Parathyroid adenoma (tissue), 2 donors: ENCODE results near the gene ZNF81.

Experiments used
- H2AFZ ChIP-seq: fragments of 300-600 bp; sonication (generic); one replicate; pipeline ENCODE4 v1.7.0; 2017; ENCODE audit warnings: antibody characterized with exemption, mild to moderate bottlenecking
- H3K27ac ChIP-seq: fragments of 300-600 bp; sonication (generic); one replicate; pipeline ENCODE4 v1.7.0; 2017
- H3K27me3 ChIP-seq: fragments of 300-600 bp; sonication (generic); one replicate; pipeline ENCODE4 v1.7.0; 2017; ENCODE audit warnings: low read length; ENCODE audit not compliant: control insufficient read depth, insufficient read depth
- H3K36me3 ChIP-seq: fragments of 300-600 bp; sonication (generic); one replicate; pipeline ENCODE4 v1.7.0; 2017; ENCODE audit warnings: low read length; ENCODE audit not compliant: control insufficient read depth, insufficient read depth
- H3K4me1 ChIP-seq: fragments of 300-600 bp; sonication (generic); one replicate; pipeline ENCODE4 v1.7.0; 2017; ENCODE audit warnings: control low read depth
- H3K4me2 ChIP-seq: fragments of 300-600 bp; sonication (generic); one replicate; pipeline ENCODE4 v1.7.0; 2017; ENCODE audit warnings: low read length
- H3K4me3 ChIP-seq: fragments of 300-600 bp; sonication (generic); one replicate; pipeline ENCODE4 v1.7.0; 2017; ENCODE audit warnings: low read depth, low read length
- H3K79me2 ChIP-seq: fragments of 300-600 bp; sonication (generic); one replicate; pipeline ENCODE4 v1.7.0; 2017; ENCODE audit warnings: control low read depth
- H3K9ac ChIP-seq: fragments of 300-600 bp; sonication (generic); one replicate; pipeline ENCODE4 v1.7.0; 2017; ENCODE audit warnings: mild to moderate bottlenecking
- H3K9me3 ChIP-seq: fragments of 300-600 bp; sonication (generic); one replicate; pipeline ENCODE4 v1.7.0; 2017; ENCODE audit warnings: low read length; ENCODE audit not compliant: control insufficient read depth
- CTCF ChIP-seq: fragments of 300-600 bp; sonication (generic); IDR thresholded peaks from one replicate; pipeline ENCODE4 v1.7.0; 2017; ENCODE audit warnings: antibody characterized with exemption, mild to moderate bottlenecking
- donor health status: primary hyperparathyroidism.

ZNF81 gene

DNA sequence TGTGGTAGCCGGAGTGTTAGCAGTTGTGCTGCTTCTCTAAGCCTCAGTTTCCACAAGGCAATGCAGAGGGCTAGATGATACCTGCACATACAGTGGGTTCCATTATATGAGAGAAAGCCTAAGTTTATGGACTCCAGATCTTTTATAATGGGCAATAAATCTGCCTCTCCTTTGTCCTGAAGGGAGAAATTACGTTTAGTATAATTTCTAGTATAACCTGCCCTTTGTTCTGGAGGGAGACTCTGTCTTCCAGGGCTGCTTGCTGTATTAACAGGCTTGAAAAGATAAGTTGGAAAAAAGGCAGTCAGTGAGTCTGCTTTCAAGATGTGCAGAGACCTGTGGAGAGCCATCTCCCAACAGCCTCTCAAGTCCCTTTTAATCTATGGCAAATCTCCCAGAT is 42.8 kb downstream of the ZNF81 start:
- Histone ChIP-seq H3K9ac (no peak overlapping the region), H3K9me3 (no peaks in the 10 kb centered on the region), H3K27ac (no peak overlapping the region), H3K4me3 (no peak overlapping the region), H2AFZ (no peak overlapping the region), H3K27me3 (no peaks in the 10 kb centered on the region), H3K4me1 (no peaks in the 10 kb centered on the region), H3K4me2 (no peak overlapping the region), H3K79me2 (no peaks in the 10 kb centered on the region), H3K36me3 (no peaks in the 10 kb centered on the region)
- TF ChIP-seq CTCF, result no peak

DNA sequence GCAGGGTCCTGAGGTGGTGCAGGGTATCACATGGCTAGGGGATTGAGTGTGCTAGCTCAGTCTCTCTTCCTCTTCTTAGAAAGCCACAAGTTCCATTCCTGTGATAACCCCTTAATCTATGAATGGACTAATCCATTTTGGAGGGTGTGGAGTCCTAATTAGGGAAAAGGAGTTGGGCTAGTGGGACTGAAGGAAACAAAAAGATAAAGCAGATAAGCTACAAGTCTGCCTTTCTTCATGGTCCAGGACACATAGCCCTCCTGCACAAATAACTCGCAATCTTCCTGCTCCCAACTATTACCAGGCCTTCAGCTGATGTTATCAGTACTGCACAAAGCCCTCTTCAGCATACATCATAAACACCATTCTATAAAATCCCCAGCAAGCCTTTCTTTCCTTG is 44.2 kb downstream of the ZNF81 start:
- Histone ChIP-seq H3K4me2 (no peak overlapping the region), H3K4me1 (no peaks in the 10 kb centered on the region), H3K27me3 (no peaks in the 10 kb centered on the region), H3K36me3 (no peaks in the 10 kb centered on the region), H3K4me3 (no peak overlapping the region), H3K27ac (no peak overlapping the region), H3K79me2 (no peaks in the 10 kb centered on the region), H2AFZ (no peak overlapping the region), H3K9ac (no peak overlapping the region), H3K9me3 (no peaks in the 10 kb centered on the region)
- no peak for TF ChIP-seq CTCF

- H3K4me1 ChIP-seq, result no peaks in the 10 kb centered on the region
- no peak overlapping the region for H3K4me2 ChIP-seq
Measured at GRCh38 chrX:47885501-47885900, 48.8 kb downstream of the ZNF81 start.

DNA sequence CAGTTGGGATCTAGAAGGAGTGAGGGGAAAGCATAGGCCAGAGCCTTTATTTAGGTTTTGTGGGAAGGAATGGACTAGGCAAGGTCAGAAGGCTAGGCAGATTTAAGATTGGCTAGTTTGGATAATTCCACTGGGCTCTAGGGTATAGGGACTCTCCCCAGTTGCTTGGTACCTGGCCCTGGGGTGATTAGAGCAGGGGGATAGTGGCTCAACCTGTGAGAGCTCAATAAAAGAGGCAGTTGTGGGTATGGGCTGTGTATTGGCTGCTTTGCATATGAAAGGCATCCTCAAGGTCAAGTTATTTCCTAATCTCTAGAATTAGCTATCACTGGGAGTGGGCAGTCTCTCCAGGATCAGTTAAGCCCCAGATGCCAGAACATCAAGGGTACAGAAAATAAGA is 61.3 kb downstream of the ZNF81 start:
- no peak overlapping the region for H3K4me3 ChIP-seq

More at GRCh38 chrX:47885501-47885900, 48.8 kb downstream of the ZNF81 start:
- Histone ChIP-seq H3K27me3 (no peaks in the 10 kb centered on the region), H3K4me3 (no peak overlapping the region), H2AFZ (no peak overlapping the region), H3K9ac (no peak overlapping the region), H3K27ac (no peak overlapping the region), H3K9me3 (no peaks in the 10 kb centered on the region), H3K36me3 (no peaks in the 10 kb centered on the region), H3K79me2 (no peaks in the 10 kb centered on the region)
- no peak for TF ChIP-seq CTCF

More for the DNA sequence above, 61.3 kb downstream of the ZNF81 start:
- no peak for TF ChIP-seq CTCF
- no peak overlapping the region for H3K4me2 ChIP-seq
- H3K27ac ChIP-seq, result no peak overlapping the region
- no peak overlapping the region for H2AFZ ChIP-seq
- H3K27me3 ChIP-seq, result no peaks in the 10 kb centered on the region
- no peaks in the 10 kb centered on the region for H3K36me3 ChIP-seq
- H3K9ac ChIP-seq, result no peak overlapping the region
- H3K79me2 ChIP-seq, result no peaks in the 10 kb centered on the region
- no peaks in the 10 kb centered on the region for H3K4me1 ChIP-seq
- no peaks in the 10 kb centered on the region for H3K9me3 ChIP-seq
